AG09309 (cell line): ENCODE data around the gene NVL.
"Not testable (repeated sequence)": the region's sequence is repeated elsewhere in the genome, so short reads cannot be mapped to it uniquely, and the experiment has no call there.

ENCODE experiments used
- DNase-seq: peaks from one replicate; pipeline ENCODE4 v3.0.0-alpha.2; 2010; ENCODE audit warnings: low read depth
- H3K4me3 ChIP-seq: 2 replicates; pipeline ENCODE4 v1.5.1; 2011; ENCODE audit warnings: mild to moderate bottlenecking, low read depth, low read length, moderate library complexity; ENCODE audit not compliant: control insufficient read depth
- CTCF ChIP-seq: IDR thresholded peaks from 2 replicates; pipeline ENCODE4 v1.5.1; 2011; ENCODE audit warnings: mild to moderate bottlenecking, low read depth, low read length, inconsistent platforms; ENCODE audit not compliant: insufficient read depth, control insufficient read depth; ENCODE audit errors: missing control alignments

NVL gene

GRCh38 chr1:224348137-224348536 is 18.2 kb upstream of the NVL start:
- no peak for DNase-seq
- H3K4me3 ChIP-seq: no peak overlapping the region
- TF ChIP-seq CTCF: no peak

GRCh38 chr1:224343679-224344078 is 13.7 kb upstream of the NVL start:
- TF ChIP-seq CTCF: no peak
- DNase-seq: no peak

GRCh38 chr1:224340453-224341384 is 10.7 kb upstream of the NVL start:
- peak overlapping the region; percentile 56 for H3K4me3 ChIP-seq
- not testable (repeated sequence) for DNase-seq

More at GRCh38 chr1:224343679-224344078, 13.7 kb upstream of the NVL start:
- no peak overlapping the region for H3K4me3 ChIP-seq

GRCh38 chr1:224339442-224340033 is 9.6 kb upstream of the NVL start:
- no peak for DNase-seq

GRCh38 chr1:224338150-224338838 is 8.3 kb upstream of the NVL start:
- DNase-seq: no peak
- TF ChIP-seq CTCF: no peak
- H3K4me3 ChIP-seq: no peak overlapping the region

More at GRCh38 chr1:224339442-224340033, 9.6 kb upstream of the NVL start:
- no peak overlapping the region for H3K4me3 ChIP-seq
- no peak for TF ChIP-seq CTCF

- no peak for TF ChIP-seq CTCF
- no peak overlapping the region for H3K4me3 ChIP-seq
- DNase-seq: no peak
Observed at GRCh38 chr1:224333939-224334786, 4.2 kb upstream of the NVL start.
